Measurements from ENCODE around the gene IL17REL.

The IL17REL gene

GRCh38 chr22:50046019-50046415 is 33.5 kb upstream of the IL17REL start:
- DNase-seq (ENCODE audit: low read depth in 2 of 2), result no peak

- no peak for DNase-seq (ENCODE audit: low read depth in 2 of 2)
These were observed 32.9 kb upstream of the IL17REL start for GRCh38 chr22:50045211-50046018.

GRCh38 chr22:50044485-50045118 is 32.0 kb upstream of the IL17REL start:
- no peak for DNase-seq (ENCODE audit: low read depth in 2 of 2)

GRCh38 chr22:50041361-50042065 is 28.9 kb upstream of the IL17REL start:
- no peak for DNase-seq (ENCODE audit: low read depth in 2 of 2)

GRCh38 chr22:50040717-50041116 is 28.2 kb upstream of the IL17REL start:
- no peak for DNase-seq (ENCODE audit: low read depth in 2 of 2)

GRCh38 chr22:50039669-50040443 is 27.3 kb upstream of the IL17REL start:
- no peak for DNase-seq (ENCODE audit: low read depth in 2 of 2)

GRCh38 chr22:50035976-50036724 is 23.6 kb upstream of the IL17REL start:
- no peak for DNase-seq (ENCODE audit: low read depth in 2 of 2)

GRCh38 chr22:50035131-50035881 is 22.7 kb upstream of the IL17REL start:
- no peak for DNase-seq (ENCODE audit: low read depth in 2 of 2)

GRCh38 chr22:50034126-50035081 is 21.8 kb upstream of the IL17REL start:
- DNase-seq (ENCODE audit: low read depth in 2 of 2), result no peak

GRCh38 chr22:50032941-50033601 is 20.5 kb upstream of the IL17REL start:
- no peak for DNase-seq (ENCODE audit: low read depth in 2 of 2)

- DNase-seq (ENCODE audit: low read depth in 2 of 2), result no peak
These were observed 19.7 kb upstream of the IL17REL start for GRCh38 chr22:50032109-50032871.

- DNase-seq (ENCODE audit: low read depth in 2 of 2), result no peak
These were observed 18.9 kb upstream of the IL17REL start for GRCh38 chr22:50031189-50032091.

- DNase-seq (ENCODE audit: low read depth in 2 of 2), result peak; percentile 15 to 18
These were observed 18.0 kb upstream of the IL17REL start for GRCh38 chr22:50030297-50031188.

GRCh38 chr22:50027639-50028537 is 15.3 kb upstream of the IL17REL start:
- DNase-seq (ENCODE audit: low read depth in 2 of 2), result no peak

- no peak for DNase-seq (ENCODE audit: low read depth in 2 of 2)
These were observed 13.4 kb upstream of the IL17REL start for GRCh38 chr22:50025993-50026392.
